ENCODE results near the gene STARD8. TPM values are rescaled to one million over a fixed set of nuclear protein-coding genes. Genes with fewer than 3 reads are reported as not detected.

Gene STARD8
- total RNA-seq, 1 donor = 1.4 TPM

GRCh38 chrX:68750316-68750715 lies 102.8 kb downstream of the STARD8 start:
- no peak overlapping the region for H2AFZ ChIP-seq (ENCODE audit: low read length)

GRCh38 chrX:68751372-68751771 lies 103.9 kb downstream of the STARD8 start:
- no peak for TF ChIP-seq CTCF (IDR thresholded peaks at IDR 0.05; ENCODE audit: extremely low read depth, low read depth, low read length)
- no peaks in the 10 kb centered on the region for H3K4me1 ChIP-seq (ENCODE audit: insufficient read depth, low read length)
- no peak overlapping the region for H3K4me3 ChIP-seq (ENCODE audit: insufficient read depth, low read length)
- H3K9me3 ChIP-seq (ENCODE audit: low read depth, low read length) = no peaks in the 10 kb centered on the region
- H3K4me2 ChIP-seq (ENCODE audit: insufficient read depth, low read length) = no peak overlapping the region
- H4K20me1 ChIP-seq (ENCODE audit: insufficient read depth, low read length) = no peaks in the 10 kb centered on the region
- no peak for DNase-seq (ENCODE audit: insufficient read length, low spot score, missing footprints)
- peaks cover 31% of the 10 kb centered on the region for H3K27me3 ChIP-seq (ENCODE audit: insufficient read depth, low read length)
- no peaks in the 10 kb centered on the region for H3K79me2 ChIP-seq (ENCODE audit: insufficient read depth, low read length)
- no peak overlapping the region for H3K27ac ChIP-seq (ENCODE audit: low read depth, low read length)
- H3K36me3 ChIP-seq (ENCODE audit: insufficient read depth, low read length) = no peaks in the 10 kb centered on the region
- no peak overlapping the region for H2AFZ ChIP-seq (ENCODE audit: low read length)

More at GRCh38 chrX:68750316-68750715, 102.8 kb downstream of the STARD8 start:
- Histone ChIP-seq H3K79me2 (ENCODE audit: insufficient read depth, low read length) (no peaks in the 10 kb centered on the region), H3K4me1 (ENCODE audit: insufficient read depth, low read length) (no peaks in the 10 kb centered on the region), H3K36me3 (ENCODE audit: insufficient read depth, low read length) (no peaks in the 10 kb centered on the region), H3K9me3 (ENCODE audit: low read depth, low read length) (no peaks in the 10 kb centered on the region), H4K20me1 (ENCODE audit: insufficient read depth, low read length) (no peaks in the 10 kb centered on the region), H3K4me3 (ENCODE audit: insufficient read depth, low read length) (no peak overlapping the region), H3K27ac (ENCODE audit: low read depth, low read length) (no peak overlapping the region), H3K27me3 (ENCODE audit: insufficient read depth, low read length) (peaks cover 30% of the 10 kb centered on the region), H3K4me2 (ENCODE audit: insufficient read depth, low read length) (no peak overlapping the region)
- DNase-seq (ENCODE audit: insufficient read length, low spot score, missing footprints) = no peak
- no peak for TF ChIP-seq CTCF (IDR thresholded peaks at IDR 0.05; ENCODE audit: extremely low read depth, low read depth, low read length)

GRCh38 chrX:68753218-68753617 lies 105.8 kb downstream of the STARD8 start:
- Histone ChIP-seq H3K27ac (ENCODE audit: low read depth, low read length) (no peak overlapping the region), H3K36me3 (ENCODE audit: insufficient read depth, low read length) (no peaks in the 10 kb centered on the region), H3K9me3 (ENCODE audit: low read depth, low read length) (no peaks in the 10 kb centered on the region), H2AFZ (ENCODE audit: low read length) (no peak overlapping the region), H3K4me1 (ENCODE audit: insufficient read depth, low read length) (no peaks in the 10 kb centered on the region), H3K4me2 (ENCODE audit: insufficient read depth, low read length) (no peak overlapping the region), H3K79me2 (ENCODE audit: insufficient read depth, low read length) (no peaks in the 10 kb centered on the region), H3K27me3 (ENCODE audit: insufficient read depth, low read length) (peaks cover 37% of the 10 kb centered on the region), H3K4me3 (ENCODE audit: insufficient read depth, low read length) (no peak overlapping the region), H4K20me1 (ENCODE audit: insufficient read depth, low read length) (no peaks in the 10 kb centered on the region)
- TF ChIP-seq CTCF (IDR thresholded peaks at IDR 0.05; ENCODE audit: extremely low read depth, low read depth, low read length) = no peak
- DNase-seq (ENCODE audit: insufficient read length, low spot score, missing footprints) = no peak

- H3K36me3 ChIP-seq (ENCODE audit: insufficient read depth, low read length) = no peaks in the 10 kb centered on the region
- H3K4me1 ChIP-seq (ENCODE audit: insufficient read depth, low read length) = no peaks in the 10 kb centered on the region
- peaks cover 3% of the 10 kb centered on the region for H4K20me1 ChIP-seq (ENCODE audit: insufficient read depth, low read length)
Measured at GRCh38 chrX:68754406-68754805, 106.9 kb downstream of the STARD8 start.

More at GRCh38 chrX:68754406-68754805, 106.9 kb downstream of the STARD8 start:
- no peak for TF ChIP-seq CTCF (IDR thresholded peaks at IDR 0.05; ENCODE audit: extremely low read depth, low read depth, low read length)
- no peak for DNase-seq (ENCODE audit: insufficient read length, low spot score, missing footprints)
- Histone ChIP-seq H3K4me2 (ENCODE audit: insufficient read depth, low read length) (no peak overlapping the region), H3K79me2 (ENCODE audit: insufficient read depth, low read length) (no peaks in the 10 kb centered on the region), H3K9me3 (ENCODE audit: low read depth, low read length) (no peaks in the 10 kb centered on the region), H3K27ac (ENCODE audit: low read depth, low read length) (no peak overlapping the region), H3K4me3 (ENCODE audit: insufficient read depth, low read length) (no peak overlapping the region), H3K27me3 (ENCODE audit: insufficient read depth, low read length) (peaks cover 38% of the 10 kb centered on the region), H2AFZ (ENCODE audit: low read length) (no peak overlapping the region)

Measured in osteoblast (primary cell).